Lower leg skin (tissue), 4 donors: ENCODE measurements around the gene MTMR8. TPM values are rescaled to one million over a fixed set of nuclear protein-coding genes. Genes with fewer than 3 reads are reported as not detected.
A peak's percentile ranks its signal among the peaks of the same experiment; 100 is the strongest.

ENCODE experiments used
- DNase-seq, 2 donors: peaks; one replicate each; pipeline ENCODE4 v3.0.0-alpha.2; 2019; ENCODE audit warnings: low spot score in 2 of 2
- H3K4me3 ChIP-seq: fragments of 200-600 bp; sonication (generic); 2 replicates; pipeline ENCODE4 v1.5.1; 2017; ENCODE audit warnings: mild to moderate bottlenecking, low read depth; ENCODE audit not compliant: poor library complexity, severe bottlenecking
- CTCF ChIP-seq, 3 donors: fragments of 450-650 bp; IDR thresholded peaks; one replicate each; pipeline ENCODE4 v1.5.1; 2016; ENCODE audit warnings: antibody characterized with exemption in 3 of 3, mild to moderate bottlenecking in 3 of 3, moderate library complexity in 2 of 3
- POLR2A ChIP-seq, 2 donors: fragments of 450-650 bp; IDR thresholded peaks; one replicate each; pipeline ENCODE4 v1.6.1; 2016 to 2017; ENCODE audit warnings: antibody characterized with exemption in 2 of 2, mild to moderate bottlenecking in 1 of 2, moderate library complexity in 1 of 2
- whole genome bisulfite sequencing, 2 donors: methylation state at CpG; one replicate each; pipeline ENCODE4 v1.1.5; 2018; 5-methylcytosine and 5-hydroxymethylcytosine counted together
- intact Hi-C: fragments of 100-400 bp; cut with DNase I; formaldehyde crosslinking; loops from one replicate; pipeline ENCODE4 v1.15.0; 2023; ENCODE audit warnings: low total_unique reads
- total RNA-seq, 4 donors: library from RNA; depleted of rRNA; stranded (reverse); fragments of >200 nt; gene quantifications; one replicate each; pipeline ENCODE4 v1.1.0, GENCODE V29; 2016

The MTMR8 gene
- 1 to 10 TPM in 3 of 4 donors, under 1 TPM in 1; 0.19 to 6.7 (median 1.4) TPM for total RNA-seq

DNA sequence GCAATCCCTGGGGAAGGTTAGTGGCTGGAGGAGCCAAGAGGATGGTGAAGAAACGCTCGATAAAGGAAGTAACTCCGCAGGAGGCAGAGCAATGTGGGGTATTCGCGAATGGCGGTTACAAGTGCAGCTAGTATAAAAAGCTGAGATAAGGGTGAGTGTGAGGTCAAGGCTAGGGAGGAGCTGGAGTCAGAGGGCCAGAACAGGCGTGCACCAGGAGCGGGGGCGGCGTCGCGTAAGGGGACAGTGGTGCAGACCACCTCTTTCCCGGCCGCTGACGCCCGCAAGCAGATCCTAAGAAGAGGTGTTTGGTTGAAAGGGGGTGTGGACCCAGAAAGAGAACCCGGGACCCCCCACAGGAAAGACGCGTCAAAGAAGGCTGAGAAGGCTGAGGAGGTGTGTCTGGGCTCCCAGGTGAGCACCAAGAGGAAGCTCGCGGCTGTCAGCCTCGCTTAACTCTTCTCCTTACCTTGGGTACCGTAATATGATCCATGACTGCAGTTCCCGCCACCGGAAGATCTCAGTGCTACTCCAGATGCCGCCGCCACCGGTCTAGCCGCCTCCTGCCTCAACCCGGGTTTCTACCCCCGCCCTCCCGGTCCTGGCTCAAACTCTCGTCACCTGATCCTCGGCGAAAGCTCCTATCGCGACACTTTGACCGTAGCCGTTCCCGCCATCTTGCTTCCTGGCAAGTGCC is at the start of gene MTMR8:
MTMR8 (minus strand) TSS at position 579 of the 694 bp plus-strand sequence; CDS start at position 490, 89 bp downstream.
- no peak for TF ChIP-seq CTCF (IDR thresholded peaks at IDR 0.05)
- TF ChIP-seq POLR2A (IDR thresholded peaks at IDR 0.05): no peak
- H3K4me3 ChIP-seq: peak within 1 kb of the TSS; percentile 45
- intact Hi-C loops: no loop called here
- 0 to 34% methylated on average over 32 to 40 of the region's 40 CpGs for WGBS, 2 donors
- DNase-seq: peak; percentile 49 to 93

GRCh38 chrX:64439551-64439950 is 44.3 kb upstream of the MTMR8 start:
- H3K4me3 ChIP-seq: no peak overlapping the region
- TF ChIP-seq POLR2A (IDR thresholded peaks at IDR 0.05): no peak
- no peak for TF ChIP-seq CTCF (IDR thresholded peaks at IDR 0.05)
- DNase-seq: no peak
- intact Hi-C loops: no loop called here
- whole genome bisulfite sequencing, 2 donors: 82 to 87% methylated on average over 2 of the region's 2 CpGs

DNA sequence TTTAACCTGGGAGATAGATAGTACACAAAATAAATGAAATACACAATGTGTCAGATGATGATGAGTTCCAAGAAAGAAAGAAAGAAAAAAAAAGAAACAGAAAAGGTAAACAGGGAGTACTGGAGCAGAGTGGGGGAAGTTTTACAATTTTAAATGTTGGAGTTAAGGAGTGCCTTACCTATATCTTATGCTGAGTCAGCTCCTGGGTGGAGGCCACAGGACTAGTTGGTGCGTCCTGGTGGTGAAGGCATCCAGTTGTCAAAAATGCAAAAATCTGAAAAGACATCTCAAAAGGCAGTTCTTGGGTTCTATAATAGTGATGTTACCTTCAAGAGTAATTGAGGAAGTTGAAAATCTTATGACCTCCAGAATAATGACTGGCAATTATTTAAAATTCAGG is 42.4 kb upstream of the MTMR8 start:
- H3K4me3 ChIP-seq: no peak overlapping the region
- WGBS, 2 donors: 62 to 75% methylated on average over 1 of the region's 1 CpG
- DNase-seq: no peak
- TF ChIP-seq CTCF (IDR thresholded peaks at IDR 0.05) (no peak), POLR2A (IDR thresholded peaks at IDR 0.05) (no peak)
- intact Hi-C loops: no loop called here

- no peak overlapping the region for H3K4me3 ChIP-seq
- DNase-seq: no peak
- TF ChIP-seq CTCF (IDR thresholded peaks at IDR 0.05) (no peak), POLR2A (IDR thresholded peaks at IDR 0.05) (no peak)
- intact Hi-C loops: no loop called here
- whole genome bisulfite sequencing, 2 donors: 65 to 70% methylated on average over 5 of the region's 5 CpGs
Measured at GRCh38 chrX:64437218-64437617, 42.0 kb upstream of the MTMR8 start.

GRCh38 chrX:64428371-64428770 is 33.1 kb upstream of the MTMR8 start:
- intact Hi-C loops: no loop called here
- no peak overlapping the region for H3K4me3 ChIP-seq
- no peak for DNase-seq
- TF ChIP-seq CTCF (IDR thresholded peaks at IDR 0.05): no peak
- no peak for TF ChIP-seq POLR2A (IDR thresholded peaks at IDR 0.05)

- H3K4me3 ChIP-seq: no peak overlapping the region
- no peak for DNase-seq
- intact Hi-C loops: no loop called here
- TF ChIP-seq CTCF (IDR thresholded peaks at IDR 0.05): no peak
- TF ChIP-seq POLR2A (IDR thresholded peaks at IDR 0.05): no peak
- 35 to 54% methylated on average over 2 of the region's 2 CpGs for WGBS, 2 donors
Measured at GRCh38 chrX:64427787-64428186, 32.5 kb upstream of the MTMR8 start.
